ENCODE results near the gene TMCO2.
A peak's percentile ranks its signal among the peaks of the same experiment; 100 is the strongest.

TMCO2 gene

GRCh38 chr1:40257313-40257687 lies 9.6 kb downstream of the TMCO2 start:
- no peak for DNase-seq (ENCODE audit: extremely low read depth, low read depth)
- no peak for TF ChIP-seq CTCF (IDR thresholded peaks at IDR 0.05; ENCODE audit: low read depth, low read length)

GRCh38 chr1:40257688-40258444 lies 10.1 kb downstream of the TMCO2 start, which contains the start of gene ZMPSTE24:
TSS of gene ZMPSTE24 (plus strand) at chr1:40258236. CDS start at chr1:40258272, 36 bp downstream.
- DNase-seq (ENCODE audit: extremely low read depth, low read depth): peak; percentile 96
- no peak for TF ChIP-seq CTCF (IDR thresholded peaks at IDR 0.05; ENCODE audit: low read depth, low read length)

- no peak for TF ChIP-seq CTCF (IDR thresholded peaks at IDR 0.05; ENCODE audit: low read depth, low read length)
- DNase-seq (ENCODE audit: extremely low read depth, low read depth): no peak
Observed at GRCh38 chr1:40258445-40258769, 10.7 kb downstream of the TMCO2 start.

- DNase-seq (ENCODE audit: extremely low read depth, low read depth): no peak
- TF ChIP-seq CTCF (IDR thresholded peaks at IDR 0.05; ENCODE audit: low read depth, low read length): no peak
Observed at GRCh38 chr1:40264354-40264781, 16.6 kb downstream of the TMCO2 start.

GRCh38 chr1:40265298-40265697 lies 17.6 kb downstream of the TMCO2 start:
- no peak for TF ChIP-seq CTCF (IDR thresholded peaks at IDR 0.05; ENCODE audit: low read depth, low read length)
- DNase-seq (ENCODE audit: extremely low read depth, low read depth): no peak

DNA sequence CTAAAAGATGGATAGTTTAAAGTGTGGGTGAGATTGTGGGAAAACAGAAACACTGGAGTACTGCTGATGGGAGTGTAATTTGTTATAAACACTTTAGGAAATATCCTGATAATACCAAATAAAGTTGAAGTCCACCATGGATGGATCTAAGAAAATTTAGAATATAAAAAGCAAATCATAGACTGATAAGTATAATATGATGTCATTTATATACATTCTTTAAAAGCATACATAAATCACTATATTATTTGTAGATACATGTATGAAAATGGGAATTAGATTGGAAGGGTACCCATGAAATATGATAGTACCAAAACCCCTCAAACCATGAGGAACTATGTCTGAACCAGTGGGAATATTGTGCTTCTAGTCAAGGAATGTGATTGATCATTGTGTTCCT lies 18.2 kb downstream of the TMCO2 start:
- TF ChIP-seq CTCF (IDR thresholded peaks at IDR 0.05; ENCODE audit: low read depth, low read length): no peak
- DNase-seq (ENCODE audit: extremely low read depth, low read depth): no peak

DNA sequence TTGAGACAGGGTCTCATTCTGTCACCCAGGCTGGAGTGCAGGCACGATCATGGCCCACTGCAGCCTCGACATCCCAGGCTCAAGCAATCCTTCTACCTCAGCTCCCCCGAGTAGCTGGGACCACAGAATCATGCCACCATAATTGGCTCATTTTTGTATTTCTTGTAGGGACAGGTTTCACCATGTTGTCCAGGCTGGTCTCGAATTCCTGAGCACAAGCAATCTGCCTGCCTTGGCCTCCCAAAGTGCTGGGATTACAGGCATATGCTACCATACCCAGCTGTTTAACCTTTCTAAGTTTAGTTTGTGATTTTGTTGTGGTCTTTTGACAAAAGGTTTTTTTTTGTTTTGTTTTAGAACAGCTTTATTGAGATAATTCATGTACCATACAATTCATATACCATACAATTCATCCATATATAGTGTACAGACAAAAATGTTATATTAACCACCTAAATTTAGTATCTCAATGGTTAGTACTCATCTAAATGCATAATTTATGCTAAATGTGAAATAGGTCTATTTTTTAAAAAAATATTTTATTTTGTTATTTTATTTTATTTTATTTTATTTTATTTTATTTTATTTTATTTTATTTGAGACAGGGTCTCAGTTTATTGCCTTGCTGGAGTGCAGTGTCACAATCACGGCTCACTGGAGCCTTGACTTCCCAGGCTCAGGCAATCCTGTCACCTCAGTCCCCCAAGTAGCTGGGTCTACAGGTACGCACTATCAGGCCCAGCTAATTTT lies 19.2 kb downstream of the TMCO2 start:
- no peak for DNase-seq (ENCODE audit: extremely low read depth, low read depth)
- TF ChIP-seq CTCF (IDR thresholded peaks at IDR 0.05; ENCODE audit: low read depth, low read length): no peak
